GM18909 (cell line): Measurements from ENCODE around the gene SCN5A.

Experiments used
- ATAC-seq: cut with Tn5 transposase; IDR thresholded peaks from one replicate; pipeline ENCODE4 v1.9.1; 2021; ENCODE audit warnings: mild to moderate bottlenecking; ENCODE audit not compliant: unreplicated experiment, poor library complexity

SCN5A gene

DNA sequence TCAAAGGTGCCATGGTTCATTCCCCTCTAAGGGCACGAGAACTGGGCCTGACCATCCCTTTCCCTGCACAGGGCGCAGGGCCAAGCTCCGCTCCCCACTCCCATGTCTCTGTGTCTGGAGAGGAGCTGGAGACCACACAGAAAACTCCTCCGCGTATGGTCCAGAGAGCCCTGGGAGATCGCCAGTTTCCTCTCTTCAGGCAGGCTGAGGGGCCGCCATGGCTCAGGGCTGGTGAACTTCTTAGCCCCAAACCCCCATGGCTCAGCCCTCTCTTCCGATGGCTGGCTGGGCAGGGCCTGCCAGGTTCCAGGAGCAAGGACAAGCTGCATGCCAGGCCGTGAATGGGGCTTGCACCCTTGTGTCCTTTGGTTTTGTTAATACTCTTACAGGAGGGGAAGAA, 100.4 kb downstream of the SCN5A start:
- ATAC-seq, result no peak

DNA sequence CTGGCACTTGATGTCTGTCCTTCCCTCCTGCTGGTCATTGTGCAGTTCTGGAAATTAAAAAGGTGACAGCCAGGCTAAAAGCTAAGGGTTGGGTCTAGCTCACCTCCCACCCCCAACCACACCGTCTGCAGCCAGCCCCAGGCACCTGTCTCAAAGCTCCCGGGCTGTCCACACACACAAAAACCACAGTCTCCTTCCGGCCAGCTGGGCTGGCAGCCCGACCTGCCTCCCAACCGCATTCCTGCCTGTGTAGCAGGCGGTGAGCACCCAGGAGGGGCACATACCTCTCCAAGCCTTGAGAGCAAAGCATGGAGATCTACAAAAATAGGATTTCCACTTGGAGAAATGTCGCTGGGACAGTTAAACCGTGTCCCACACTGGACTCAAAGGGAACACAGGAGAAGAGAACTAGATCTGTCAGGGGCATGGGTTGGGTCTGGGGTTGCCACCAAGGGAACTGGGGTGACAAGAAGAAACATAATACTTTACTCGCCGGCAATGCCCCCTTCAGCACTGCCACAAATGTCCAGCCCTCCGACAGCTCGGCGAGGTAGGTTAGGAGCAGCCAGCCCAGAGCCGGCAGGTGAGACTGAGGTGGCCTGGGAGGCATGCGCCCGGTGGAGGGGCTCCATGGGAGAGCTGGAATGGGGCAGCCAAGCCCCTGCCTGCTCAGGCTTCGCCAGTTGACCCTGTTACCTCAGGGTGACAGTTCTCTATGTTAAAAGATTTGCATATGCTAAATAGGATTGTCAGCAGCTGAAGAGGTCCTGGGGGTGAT, 101.1 kb downstream of the SCN5A start:
- no peak for ATAC-seq

DNA sequence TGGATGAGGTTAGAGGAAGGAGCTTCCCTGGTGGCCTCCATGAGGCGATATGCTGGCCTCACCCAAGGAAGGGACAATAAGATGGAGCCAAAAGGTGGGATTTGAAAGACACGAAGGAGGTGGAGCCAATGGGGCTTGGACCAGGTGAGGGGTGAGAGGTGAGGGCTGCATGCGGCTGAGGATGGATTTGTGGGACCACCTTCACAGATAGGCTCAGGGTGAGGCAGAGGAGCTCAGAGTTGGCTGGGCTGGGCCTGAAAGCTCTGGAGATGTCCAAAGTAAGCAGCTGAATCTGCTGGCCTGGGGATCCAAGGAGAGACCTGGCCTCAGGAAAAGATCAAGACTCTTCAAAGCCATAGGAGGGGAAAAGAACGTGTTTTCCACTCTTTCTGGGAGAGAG, 103.5 kb downstream of the SCN5A start:
- ATAC-seq, result no peak

DNA sequence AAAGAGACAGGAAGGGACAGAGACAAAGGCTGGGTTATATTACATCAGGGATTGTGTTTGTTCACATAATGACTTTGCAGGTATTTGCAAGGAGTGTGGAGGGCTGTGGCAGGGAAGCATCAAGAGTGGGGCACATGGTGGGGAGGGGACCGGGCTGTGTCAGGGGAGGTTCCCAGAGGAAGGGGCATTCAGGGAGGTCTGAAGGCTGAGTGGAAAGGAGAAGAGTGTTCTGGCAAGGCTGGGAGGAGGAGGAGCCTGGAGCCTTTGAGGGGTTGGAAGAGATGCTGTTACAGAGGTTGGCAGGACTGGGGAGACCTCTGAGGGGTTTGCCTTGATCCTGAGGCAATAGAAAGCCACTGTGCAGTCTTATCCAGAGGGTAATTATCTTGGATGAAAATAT, 103.9 kb downstream of the SCN5A start:
- no peak for ATAC-seq

DNA sequence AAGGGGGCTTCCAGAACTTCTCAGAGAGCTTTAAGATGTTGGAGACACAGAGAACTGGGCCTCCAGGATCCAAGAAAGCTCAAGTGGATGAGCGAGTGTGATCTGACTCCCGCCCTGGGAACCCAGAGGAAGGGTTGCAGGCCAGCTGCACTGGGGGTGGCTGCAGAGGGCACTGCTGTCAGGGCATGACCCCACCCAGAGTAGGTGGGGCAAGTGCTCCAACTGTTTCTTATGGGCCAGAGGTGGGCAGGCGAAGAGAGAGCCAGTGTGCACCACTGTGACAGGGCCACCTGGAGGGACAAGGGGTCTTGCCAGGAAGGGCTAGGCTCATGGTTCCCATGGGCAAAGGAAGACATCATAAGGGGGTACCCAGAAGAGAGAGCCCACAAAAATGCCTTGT, 104.6 kb downstream of the SCN5A start:
- no peak for ATAC-seq

DNA sequence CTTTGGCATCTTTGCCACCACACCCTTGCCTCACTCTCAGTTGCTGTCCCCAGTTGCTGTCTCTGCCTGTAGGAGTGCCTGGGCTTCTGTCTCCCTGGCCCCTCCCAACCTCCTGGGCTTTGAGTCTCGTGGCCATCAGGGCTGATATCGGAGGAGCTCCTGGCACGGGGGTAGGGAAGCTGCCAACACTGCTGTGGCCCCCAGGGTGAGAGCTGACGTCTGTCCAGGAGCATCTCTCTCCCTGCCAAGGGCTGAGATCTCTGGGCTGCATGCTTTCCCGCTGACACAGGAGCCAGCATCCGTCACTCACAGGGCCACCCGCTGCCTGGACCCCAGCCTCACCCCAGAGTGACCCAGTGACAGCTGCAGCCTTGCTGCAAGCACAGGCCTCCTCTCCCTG, 105.9 kb downstream of the SCN5A start:
- no peak for ATAC-seq

DNA sequence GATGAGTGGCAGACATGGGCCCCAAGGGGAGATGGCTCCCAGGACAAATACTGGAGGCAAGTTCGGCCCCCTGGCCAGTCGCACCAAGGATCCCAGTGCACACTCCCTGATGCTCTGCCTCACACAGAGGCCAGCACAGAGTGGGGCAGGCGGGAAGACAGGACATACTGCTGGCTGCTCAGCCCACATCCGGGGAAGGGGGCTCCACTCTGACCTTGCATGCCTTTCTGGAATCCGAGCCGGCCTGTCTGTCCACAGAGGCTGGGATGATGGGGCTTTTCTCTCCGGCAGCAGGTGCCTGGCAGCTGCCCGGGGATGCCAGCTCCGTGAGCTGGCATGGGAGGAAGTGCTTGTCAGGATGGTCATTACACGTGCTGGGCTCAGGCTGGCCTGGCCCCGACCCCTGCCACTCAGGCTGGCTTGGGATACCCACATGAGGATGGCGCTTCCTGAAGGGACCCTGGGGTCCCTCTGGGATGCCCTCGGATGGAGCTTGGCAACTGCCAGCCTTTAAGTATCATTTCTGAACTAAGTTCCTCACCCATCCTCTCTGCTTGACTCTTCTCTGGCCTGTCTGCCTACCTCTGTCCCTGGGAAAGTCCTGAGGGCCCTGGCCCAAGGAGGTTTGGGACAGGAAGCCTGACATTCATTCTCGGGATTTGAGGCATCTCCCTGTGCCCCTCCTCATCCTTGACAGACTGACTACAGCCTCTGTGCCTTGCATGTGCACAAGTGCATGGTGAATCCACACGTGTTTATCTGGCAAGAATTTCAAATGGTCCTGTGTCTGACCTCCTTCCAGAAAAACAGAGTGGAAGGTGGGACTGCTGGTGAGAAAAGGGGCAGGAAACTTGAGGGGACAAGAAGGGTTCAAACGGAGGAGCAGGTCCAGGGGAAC, 106.8 kb downstream of the SCN5A start:
- no peak for ATAC-seq

DNA sequence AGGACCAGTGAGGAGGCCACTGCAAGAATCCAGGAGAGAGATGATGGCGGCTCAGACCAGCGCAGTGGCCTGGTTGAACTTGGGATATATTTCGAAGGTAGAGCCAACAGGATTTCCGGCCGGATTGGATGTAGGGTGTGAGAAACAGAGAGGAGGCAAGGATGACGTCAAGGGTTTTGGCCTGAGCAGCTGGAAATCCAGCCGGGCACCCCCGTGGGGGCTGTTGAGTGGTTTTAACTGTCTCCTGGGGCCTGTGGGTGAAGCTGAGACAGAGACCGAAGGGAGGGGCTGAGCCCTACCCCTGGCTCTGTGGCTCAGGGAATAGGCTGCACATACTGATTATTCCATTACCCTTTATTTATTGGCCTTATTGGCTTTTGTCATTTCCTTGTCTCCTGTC, 107.7 kb downstream of the SCN5A start:
- no peak for ATAC-seq

DNA sequence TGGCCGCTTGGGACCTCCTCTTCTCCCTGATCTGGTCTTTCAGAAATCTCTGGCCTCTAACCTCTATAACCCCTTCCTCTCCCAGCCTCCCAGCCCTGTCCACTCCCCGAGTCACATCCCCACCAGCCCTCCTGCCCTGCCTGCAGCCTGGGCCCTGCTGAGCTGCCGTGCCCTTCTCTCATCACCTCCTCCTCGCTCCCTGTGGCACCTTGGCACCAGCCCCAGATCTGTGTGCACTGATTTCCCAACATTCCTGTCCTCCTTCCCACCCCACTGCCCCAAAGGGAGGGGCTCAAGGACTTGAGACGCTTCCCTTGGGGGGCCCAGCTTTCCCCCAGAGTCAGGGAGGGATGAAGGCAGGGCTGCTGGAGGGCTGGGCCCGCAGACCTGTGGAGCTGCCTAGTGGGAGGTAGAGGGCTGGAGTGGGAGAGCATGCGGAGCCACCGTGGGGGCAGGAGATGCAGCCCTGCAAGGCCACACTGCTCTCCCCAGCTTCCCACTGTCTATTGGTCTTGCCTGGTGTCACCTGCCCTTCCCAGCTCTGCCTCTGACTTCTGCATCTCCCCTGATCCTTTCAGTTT, 110.6 kb downstream of the SCN5A start:
- no peak for ATAC-seq

DNA sequence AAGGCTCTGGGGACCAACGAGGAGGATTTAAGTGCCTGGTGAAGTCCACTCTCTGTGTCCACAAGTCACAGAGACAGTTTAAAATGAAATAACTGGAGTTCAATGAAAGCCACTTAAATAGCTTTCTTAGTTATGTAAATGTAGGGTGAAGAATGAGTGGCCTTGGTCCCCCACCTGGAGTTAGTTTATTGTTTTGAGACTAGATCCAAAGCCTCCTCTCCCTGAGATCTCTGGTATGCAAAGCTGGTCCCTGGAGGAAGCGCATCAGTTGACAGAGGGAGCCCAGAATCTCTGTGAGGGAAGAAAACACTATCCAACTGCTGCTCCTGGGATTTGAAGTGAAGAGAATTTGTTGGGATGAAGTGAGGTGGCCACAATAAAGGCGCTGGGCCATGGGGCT, 112.8 kb downstream of the SCN5A start:
- no peak for ATAC-seq

DNA sequence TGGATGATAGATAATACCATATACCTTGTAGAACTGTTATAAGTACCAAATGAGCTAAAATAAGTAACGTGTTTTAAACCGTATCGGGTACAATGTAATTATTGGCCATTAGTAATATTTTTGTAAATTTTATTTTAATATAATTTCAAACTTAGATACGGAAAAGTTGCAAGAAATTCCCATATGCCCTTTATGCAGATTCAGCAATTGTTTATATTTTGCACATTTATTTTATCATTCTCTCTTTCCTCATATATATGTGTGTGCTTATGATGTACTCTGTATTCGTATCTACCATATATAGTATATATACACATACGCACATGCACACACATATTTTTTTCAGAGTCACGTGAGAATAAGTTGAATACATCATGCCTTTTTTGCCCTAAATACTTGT, 114.9 kb downstream of the SCN5A start:
- ATAC-seq, result no peak

DNA sequence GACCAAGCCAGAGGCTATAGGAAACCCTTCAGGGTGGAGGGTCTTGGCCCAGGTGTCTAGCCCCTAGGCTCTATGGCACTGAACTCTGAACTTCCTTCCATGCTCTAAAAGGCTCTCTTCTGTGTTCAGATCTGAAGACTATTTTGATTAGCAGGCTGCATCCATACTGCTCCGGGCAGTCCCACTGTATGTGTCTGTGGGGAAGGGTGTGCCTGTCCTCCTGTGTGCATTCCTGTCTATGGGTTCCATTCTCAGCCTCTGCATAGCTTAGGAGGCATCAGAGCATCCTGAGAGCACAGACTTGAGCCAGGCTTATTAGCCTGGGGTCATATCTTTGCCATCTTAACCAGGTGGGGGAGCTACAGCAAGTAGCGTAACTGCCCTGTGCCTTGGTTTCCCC, 115.3 kb downstream of the SCN5A start:
- no peak for ATAC-seq

DNA sequence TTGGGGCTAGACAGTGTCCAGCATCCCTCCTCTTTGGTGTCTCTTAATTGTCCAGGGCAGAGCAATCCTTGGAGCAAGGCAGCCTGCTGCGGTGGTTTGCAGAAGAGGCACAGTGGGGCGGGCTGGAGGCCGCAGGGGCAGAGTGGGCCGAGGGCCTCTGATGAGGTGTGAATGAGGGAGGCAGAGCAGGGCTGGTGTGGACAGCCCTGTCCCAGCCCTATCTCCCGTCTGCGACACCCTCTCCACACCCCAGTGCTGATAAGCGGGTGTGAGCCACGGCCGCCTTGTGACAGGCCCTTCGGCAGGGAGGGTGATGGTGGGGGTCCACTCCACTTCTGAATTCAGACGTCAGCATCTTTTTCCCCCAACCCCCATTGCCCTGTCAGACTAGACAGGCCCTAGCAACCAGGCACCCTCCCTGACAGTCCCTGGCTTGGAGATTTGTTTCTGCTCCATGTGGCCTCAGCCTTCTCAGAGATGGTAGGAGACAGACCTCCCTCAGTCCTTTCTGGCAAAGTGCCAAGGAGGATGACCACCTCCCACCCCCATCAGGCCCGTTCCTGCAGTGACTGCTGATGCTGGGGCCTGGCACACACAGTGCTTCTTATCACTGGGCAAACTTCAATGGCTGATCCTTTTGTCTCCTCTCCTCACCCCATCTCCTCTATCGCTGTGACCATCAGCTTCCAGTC, 116.1 kb downstream of the SCN5A start:
- ATAC-seq, result no peak

DNA sequence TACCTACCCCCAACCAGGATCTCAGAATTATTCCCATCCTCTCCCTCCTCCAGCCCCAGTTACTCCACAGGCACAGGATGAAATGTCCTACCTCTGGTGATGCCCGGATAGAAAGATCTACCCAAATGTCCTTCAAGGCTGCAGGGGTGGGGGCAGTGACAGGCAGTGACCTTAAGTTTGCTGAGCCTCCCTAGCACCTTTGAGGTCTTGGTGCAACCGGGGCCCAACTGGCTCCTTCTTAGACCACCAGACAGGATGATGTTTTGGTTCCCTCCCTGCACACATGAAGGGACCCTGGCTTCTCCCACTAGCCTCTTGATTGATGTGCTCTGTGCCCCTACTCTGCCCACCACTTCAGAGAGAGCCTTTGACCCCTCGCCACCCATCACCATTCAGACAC, 117.0 kb downstream of the SCN5A start:
- no peak for ATAC-seq

DNA sequence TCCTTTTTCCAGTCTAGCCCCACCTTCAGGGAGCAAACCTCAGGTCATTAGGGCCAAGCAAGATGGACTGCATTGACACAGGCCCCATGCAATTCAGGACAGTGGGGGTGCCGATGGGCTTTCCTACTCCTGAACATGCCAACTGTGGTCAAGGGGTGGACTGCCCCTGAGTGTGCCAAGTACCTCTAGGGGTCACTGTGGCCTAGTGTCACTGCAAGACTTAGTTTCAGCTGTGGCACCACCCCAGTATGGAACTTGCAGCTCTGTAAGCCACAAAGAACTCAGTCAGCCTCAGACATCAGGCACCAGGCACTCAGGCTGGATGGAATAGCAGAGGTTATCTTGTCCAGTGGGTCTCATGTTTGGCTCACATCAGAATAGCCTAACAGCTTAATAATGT, 121.0 kb downstream of the SCN5A start:
- no peak for ATAC-seq

DNA sequence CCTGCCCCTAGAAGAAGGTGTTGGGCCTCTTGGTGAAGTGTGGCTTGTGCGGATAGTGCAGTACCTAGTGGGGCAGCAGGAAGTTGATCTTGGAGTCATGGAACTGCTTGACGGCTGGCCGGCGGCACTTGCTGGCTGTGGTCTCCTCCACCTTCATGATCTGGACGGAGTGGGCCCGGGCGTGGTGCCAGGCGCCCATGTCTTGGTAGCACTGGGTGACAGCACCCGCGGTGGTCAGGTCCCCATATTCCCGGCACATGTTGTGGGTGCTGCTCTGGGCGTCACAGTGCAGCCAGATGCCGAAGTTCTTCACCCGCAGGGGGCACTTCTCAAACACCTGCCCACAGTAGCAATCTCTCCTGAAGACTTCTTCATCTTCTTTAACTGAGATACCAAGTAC, 122.7 kb downstream of the SCN5A start:
- ATAC-seq, result no peak

DNA sequence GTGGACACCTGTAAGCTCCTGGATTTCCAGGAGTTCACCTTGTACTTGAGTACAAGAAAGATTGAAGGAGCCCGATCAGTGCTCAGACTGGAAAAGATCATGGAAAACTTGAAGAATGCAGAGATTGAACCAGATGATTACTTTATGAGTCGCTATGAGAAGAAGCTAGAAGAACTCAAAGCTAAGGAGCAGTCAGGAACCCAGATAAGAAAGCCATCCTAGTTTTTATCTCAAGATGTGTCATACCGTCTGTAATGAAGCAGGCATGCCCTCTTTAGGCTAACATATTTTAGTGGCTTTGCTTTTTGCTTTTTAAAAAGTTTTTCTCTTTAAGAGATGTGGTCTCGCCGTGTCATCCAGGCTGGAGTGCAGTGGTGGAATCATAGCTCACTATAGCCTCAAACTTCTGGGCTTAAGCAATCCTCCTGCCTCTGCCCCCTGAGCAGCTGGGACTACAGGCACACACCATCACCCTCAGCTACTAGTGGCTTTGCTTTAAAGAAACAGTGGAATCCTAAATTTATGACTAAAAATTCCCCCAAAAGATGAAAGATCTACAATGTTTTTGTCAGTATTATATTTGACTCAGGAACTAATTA, 125.2 kb downstream of the SCN5A start:
- ATAC-seq, result no peak

DNA sequence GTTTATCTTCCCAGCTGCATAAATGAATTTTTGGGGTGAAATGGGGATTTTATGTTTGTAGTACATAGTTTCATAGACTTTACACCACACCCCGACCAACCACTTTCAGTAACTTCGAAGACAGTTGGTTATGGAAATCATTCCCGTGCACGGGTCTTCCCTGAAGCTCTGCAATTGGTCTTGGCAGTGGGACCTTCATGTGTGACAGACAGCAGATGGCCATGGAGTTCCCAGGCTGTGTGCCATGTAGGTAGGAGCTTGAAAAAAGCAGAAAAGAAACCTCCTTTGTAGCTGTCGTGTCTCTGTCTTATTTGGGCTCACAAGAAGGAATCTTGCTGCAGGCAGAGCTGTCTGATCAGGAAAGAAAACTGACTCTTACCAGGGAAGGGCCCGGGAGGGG, 127.5 kb downstream of the SCN5A start:
- no peak for ATAC-seq

DNA sequence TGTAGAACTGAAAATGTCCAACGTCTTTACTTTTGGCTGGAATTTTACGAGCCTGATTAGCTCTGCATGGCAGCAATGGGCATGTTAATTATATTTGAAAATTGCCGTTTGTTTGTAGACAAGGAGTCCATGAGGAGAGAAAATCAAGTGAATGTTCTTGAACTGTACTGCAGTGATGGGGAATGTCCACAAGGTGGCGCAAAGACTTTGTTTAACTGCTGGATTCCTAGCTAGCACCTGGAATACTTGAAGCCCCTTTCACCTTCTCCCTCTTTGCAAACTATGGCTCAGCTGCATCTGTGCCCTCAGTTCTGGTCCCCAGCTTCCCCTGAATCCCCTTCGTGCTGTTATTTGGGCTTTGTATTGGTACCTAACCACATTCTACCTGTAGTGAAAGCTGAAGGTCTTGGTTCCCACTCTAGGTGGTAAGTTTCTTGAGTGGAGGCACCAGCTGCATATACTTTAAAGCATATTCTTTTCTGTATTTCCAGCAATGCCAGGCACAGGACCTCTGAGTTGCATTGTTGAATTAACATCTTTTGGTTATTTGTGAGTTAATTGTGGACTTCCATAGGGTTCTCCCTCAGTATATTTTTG, 128.0 kb downstream of the SCN5A start:
- ATAC-seq, result no peak

DNA sequence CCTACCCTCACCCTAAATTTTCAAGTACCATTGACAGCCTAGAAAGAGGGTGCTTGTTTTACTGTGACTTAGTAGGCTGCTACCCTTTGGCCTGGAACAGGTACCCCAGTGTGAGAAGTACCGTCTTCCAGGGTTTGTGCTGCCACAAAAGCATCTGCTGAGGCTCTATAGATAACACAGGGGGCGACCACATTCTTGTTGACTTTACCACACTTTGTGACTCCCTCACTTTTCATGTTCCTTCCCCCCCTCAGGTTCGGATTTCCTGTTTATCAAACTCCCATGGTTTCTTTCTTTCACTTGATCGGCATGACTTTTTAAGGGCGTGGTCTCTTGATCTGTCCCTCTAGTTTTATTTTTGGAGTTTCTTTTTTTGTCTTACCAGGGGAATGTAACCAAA, 129.8 kb downstream of the SCN5A start:
- no peak for ATAC-seq
